ENCODE measurements around the gene SLC11A1.

The SLC11A1 gene

GRCh38 chr2:218396688-218397462 lies 14.8 kb downstream of the SLC11A1 start:
- TF ChIP-seq, protein P1, sequence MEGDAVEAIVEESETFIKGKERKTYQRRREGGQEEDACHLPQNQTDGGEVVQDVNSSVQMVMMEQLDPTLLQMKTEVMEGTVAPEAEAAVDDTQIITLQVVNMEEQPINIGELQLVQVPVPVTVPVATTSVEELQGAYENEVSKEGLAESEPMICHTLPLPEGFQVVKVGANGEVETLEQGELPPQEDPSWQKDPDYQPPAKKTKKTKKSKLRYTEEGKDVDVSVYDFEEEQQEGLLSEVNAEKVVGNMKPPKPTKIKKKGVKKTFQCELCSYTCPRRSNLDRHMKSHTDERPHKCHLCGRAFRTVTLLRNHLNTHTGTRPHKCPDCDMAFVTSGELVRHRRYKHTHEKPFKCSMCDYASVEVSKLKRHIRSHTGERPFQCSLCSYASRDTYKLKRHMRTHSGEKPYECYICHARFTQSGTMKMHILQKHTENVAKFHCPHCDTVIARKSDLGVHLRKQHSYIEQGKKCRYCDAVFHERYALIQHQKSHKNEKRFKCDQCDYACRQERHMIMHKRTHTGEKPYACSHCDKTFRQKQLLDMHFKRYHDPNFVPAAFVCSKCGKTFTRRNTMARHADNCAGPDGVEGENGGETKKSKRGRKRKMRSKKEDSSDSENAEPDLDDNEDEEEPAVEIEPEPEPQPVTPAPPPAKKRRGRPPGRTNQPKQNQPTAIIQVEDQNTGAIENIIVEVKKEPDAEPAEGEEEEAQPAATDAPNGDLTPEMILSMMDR (IDR thresholded peaks at IDR 0.05), result no peak
- peak overlapping the region; percentile 88 for H3K4me3 ChIP-seq
- H3K27ac ChIP-seq, result peak overlapping the region; percentile 96
- DNase-seq (ENCODE audit: low spot score), result peak; percentile 93

DNA sequence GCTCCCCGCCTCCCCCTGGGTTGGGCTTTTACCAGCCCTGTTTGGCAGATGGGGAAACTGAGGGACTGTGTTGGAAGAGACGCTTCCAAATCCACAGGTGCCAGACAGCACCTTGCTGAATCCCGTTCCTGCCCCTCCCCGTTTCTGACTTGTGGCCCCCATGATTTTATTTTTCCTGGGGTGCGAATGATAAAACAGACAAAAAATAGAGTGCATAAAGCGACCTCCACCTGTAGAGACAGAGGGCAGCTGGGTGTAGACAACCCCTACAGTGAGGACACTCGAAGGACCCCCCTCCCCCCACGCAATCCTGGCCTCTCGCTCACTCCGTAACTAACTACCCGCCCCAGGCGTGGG lies 15.4 kb downstream of the SLC11A1 start:
- no peak for DNase-seq (ENCODE audit: low spot score)
- TF ChIP-seq, protein P1 (IDR thresholded peaks at IDR 0.05), result no peak
- peak overlapping the region; percentile 88 for H3K4me3 ChIP-seq
- H3K27ac ChIP-seq, result peak overlapping the region; percentile 96

DNA sequence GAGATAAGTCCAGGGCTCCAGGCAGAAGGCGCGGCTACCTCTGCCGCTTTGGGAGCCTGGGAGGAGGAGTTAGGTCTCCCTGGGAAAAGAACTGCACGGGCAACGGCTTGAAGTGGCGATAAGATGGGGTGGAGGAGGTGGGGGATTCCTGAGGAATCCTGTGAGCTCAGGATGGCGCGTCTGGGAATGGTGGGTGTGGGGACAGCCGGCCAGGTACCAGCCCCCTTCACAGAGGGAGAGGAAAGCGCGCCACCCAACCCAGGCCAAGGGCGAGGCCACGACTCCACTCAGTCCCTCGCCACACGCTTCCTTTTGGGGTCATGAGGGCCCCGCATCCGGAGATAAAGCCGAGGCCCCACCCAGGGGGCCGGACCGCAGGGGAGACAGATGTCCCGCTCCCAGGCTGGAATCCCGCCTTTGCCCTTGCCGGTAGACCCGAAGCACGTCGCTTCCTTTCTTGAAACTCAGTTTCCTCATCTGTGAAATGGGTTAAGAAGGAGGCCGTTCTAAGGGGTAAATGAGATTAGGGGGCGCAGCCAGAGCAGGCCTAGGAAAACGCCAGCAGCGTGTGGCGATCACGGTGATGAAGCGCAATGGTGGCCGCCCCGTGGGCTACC lies 15.9 kb downstream of the SLC11A1 start:
- TF ChIP-seq, protein P1 (IDR thresholded peaks at IDR 0.05), result no peak
- peak overlapping the region; percentile 96 for H3K27ac ChIP-seq
- DNase-seq (ENCODE audit: low spot score), result peak; percentile 89
- H3K4me3 ChIP-seq, result peak overlapping the region; percentile 88

DNA sequence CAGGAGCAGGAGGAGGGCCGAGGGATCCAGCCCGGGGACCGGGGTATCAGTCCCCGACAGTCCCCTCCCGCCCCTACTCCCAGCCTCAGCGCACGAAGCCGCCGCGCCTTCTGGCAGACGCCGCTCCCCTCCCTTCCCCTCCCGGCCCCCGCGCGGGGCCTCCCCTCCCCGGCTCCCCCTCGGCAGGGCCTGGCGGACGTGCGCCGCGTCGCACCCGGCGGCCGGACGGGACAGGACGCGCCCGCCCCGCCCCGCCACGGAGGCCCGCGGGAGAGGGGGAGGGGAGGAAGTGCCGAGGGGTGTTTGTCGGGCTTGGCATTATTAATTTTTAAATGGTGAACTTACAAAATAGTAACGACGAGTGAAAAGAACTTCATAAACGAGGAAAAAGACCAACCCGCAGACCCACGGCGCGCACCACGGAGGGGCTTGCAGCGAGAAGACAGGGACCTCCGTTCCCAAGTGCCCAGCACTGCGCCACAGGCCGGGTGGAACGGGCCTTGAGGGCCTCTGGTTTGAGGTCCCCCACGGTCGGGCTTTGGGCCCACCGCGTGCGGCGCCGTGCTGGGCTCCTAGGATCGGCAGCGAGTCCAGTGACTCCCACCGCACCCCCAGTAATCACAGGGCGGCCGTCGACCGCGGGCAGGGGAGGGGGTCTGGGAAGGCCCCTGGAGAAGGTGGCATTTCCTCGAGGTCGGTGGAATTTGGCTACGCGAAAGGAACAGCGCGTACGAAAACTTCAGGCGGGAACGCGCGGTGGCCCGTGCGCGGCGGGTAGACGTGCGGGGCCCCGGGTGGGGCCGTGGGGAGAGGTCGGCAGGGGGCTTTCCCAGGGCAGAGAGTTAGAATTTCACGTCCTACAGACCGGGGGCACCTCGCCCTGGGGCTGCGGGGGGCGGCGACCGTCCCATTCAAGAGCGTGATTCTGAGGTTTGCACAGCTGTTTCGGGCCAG lies 16.6 kb downstream of the SLC11A1 start:
- DNase-seq (ENCODE audit: low spot score), result peak; percentile 91
- H3K27ac ChIP-seq, result peak overlapping the region; percentile 96
- peak overlapping the region; percentile 88 for H3K4me3 ChIP-seq
- TF ChIP-seq, protein P1 (IDR thresholded peaks at IDR 0.05), result no peak

DNA sequence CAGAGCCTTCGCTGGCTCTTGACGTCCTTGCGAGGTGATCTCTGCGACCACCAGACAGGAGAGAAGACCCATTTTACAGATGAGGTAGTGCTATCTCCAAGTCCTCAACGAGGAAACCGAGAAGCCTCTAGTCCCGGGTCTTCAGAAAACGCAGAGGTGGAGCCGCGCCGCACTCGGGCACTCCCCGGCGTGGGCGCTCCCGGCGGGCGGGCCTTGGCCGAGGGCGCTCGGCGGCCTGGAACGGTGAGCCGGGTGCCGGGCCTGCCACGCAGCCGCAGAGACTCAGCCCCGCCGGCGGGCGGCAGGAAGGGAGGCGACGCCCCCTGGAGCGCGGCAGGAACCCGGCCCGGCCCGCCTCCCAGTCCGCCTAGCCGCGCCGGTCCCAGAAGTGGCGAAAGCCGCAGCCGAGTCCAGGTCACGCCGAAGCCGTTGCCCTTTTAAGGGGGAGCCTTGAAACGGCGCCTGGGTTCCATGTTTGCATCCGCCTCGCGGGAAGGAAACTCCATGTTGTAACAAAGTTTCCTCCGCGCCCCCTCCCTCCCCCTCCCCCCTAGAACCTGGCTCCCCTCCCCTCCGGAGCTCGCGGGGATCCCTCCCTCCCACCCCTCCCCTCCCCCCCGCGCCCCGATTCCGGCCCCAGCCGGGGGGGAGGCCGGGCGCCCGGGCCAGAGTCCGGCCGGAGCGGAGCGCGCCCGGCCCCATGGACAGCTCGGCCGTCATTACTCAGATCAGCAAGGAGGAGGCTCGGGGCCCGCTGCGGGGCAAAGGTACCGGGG lies 17.5 kb downstream of the SLC11A1 start, which contains the start of gene CTDSP1:
Gene CTDSP1 (plus strand): TSS at position 478 of the 776 bp plus-strand sequence. CDS start 223 bp downstream, at position 701.
- peak within 1 kb of the TSS; percentile 88 for H3K4me3 ChIP-seq
- H3K27ac ChIP-seq, result peak within 1 kb of the TSS; percentile 96
- DNase-seq (ENCODE audit: low spot score), result peak; percentile 98
- TF ChIP-seq, protein P1 (IDR thresholded peaks at IDR 0.05), result no peak

Data from coronary artery (tissue), 2 donors.